ENCODE results near the gene CHD1L.
"Not testable (repeated sequence)": the region's sequence is repeated elsewhere in the genome, so short reads cannot be mapped to it uniquely, and the experiment has no call there.

GRCh38 chr1:147231032-147231431 is 11.5 kb upstream of the CHD1L start:
- not testable (repeated sequence) for TF ChIP-seq CTCF (conservative IDR thresholded peaks at IDR 0.05; ENCODE audit: low read depth in 2 of 2); EZH2 (IDR thresholded peaks at IDR 0.05; ENCODE audit: low read depth, unreplicated experiment); POLR2AphosphoS5 (IDR thresholded peaks at IDR 0.05; ENCODE audit: low read depth); NANOG (IDR thresholded peaks at IDR 0.05; ENCODE audit: borderline replicate concordance); EZH2phosphoT487 (IDR thresholded peaks at IDR 0.05; ENCODE audit: unreplicated experiment); CREB1 (CRISPR knock-in tag; IDR thresholded peaks at IDR 0.05; ENCODE audit: low read depth); ZNF114 (CRISPR knock-in tag; IDR thresholded peaks at IDR 0.05); STAT1 (IDR thresholded peaks at IDR 0.05; ENCODE audit: unreplicated experiment); ZNF331 (CRISPR knock-in tag; IDR thresholded peaks at IDR 0.05; ENCODE audit: low read depth)
- TF ChIP-seq, protein P1, sequence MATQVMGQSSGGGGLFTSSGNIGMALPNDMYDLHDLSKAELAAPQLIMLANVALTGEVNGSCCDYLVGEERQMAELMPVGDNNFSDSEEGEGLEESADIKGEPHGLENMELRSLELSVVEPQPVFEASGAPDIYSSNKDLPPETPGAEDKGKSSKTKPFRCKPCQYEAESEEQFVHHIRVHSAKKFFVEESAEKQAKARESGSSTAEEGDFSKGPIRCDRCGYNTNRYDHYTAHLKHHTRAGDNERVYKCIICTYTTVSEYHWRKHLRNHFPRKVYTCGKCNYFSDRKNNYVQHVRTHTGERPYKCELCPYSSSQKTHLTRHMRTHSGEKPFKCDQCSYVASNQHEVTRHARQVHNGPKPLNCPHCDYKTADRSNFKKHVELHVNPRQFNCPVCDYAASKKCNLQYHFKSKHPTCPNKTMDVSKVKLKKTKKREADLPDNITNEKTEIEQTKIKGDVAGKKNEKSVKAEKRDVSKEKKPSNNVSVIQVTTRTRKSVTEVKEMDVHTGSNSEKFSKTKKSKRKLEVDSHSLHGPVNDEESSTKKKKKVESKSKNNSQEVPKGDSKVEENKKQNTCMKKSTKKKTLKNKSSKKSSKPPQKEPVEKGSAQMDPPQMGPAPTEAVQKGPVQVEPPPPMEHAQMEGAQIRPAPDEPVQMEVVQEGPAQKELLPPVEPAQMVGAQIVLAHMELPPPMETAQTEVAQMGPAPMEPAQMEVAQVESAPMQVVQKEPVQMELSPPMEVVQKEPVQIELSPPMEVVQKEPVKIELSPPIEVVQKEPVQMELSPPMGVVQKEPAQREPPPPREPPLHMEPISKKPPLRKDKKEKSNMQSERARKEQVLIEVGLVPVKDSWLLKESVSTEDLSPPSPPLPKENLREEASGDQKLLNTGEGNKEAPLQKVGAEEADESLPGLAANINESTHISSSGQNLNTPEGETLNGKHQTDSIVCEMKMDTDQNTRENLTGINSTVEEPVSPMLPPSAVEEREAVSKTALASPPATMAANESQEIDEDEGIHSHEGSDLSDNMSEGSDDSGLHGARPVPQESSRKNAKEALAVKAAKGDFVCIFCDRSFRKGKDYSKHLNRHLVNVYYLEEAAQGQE (IDR thresholded peaks at IDR 0.05; ENCODE audit: unreplicated experiment) = not testable (repeated sequence)
- TF ChIP-seq, protein P2, sequence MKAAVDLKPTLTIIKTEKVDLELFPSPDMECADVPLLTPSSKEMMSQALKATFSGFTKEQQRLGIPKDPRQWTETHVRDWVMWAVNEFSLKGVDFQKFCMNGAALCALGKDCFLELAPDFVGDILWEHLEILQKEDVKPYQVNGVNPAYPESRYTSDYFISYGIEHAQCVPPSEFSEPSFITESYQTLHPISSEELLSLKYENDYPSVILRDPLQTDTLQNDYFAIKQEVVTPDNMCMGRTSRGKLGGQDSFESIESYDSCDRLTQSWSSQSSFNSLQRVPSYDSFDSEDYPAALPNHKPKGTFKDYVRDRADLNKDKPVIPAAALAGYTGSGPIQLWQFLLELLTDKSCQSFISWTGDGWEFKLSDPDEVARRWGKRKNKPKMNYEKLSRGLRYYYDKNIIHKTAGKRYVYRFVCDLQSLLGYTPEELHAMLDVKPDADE (IDR thresholded peaks at IDR 0.05) = not testable (repeated sequence)

Measured in GM23338 (cell line).